NCI-H524 (cell line): Measurements from ENCODE around the gene ASPRV1.

Source experiments
- DNase-seq, 2 experiments: peaks; one replicate each; lab custom pipeline; 2025; lab: John Stamatoyannopoulos, UW

ASPRV1 gene

GRCh38 chr2:69988086-69988635 is 26.7 kb upstream of the ASPRV1 start:
- DNase-seq, result no peak

DNA sequence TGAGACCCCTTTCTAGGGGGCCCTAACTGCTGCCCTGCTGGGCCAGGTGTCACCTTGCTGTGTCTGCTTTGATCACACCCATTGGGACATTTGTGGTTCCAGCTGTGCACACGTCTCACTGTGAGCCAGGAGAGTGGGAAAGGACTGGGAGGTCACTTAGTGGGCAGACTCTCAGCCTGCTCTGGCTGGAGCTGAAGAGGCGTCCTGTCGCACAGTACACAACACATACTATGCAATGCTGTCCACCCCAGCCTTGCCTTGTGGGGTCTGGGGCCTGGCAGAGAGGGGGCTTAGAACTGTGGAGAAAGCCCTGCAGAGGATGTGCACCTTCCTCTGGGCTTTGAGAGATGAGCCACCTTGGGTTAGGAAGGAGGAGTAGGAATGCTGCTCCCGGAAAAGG is 25.3 kb upstream of the ASPRV1 start:
- no peak for DNase-seq

GRCh38 chr2:69985688-69986087 is 24.3 kb upstream of the ASPRV1 start:
- DNase-seq, result no peak

DNA sequence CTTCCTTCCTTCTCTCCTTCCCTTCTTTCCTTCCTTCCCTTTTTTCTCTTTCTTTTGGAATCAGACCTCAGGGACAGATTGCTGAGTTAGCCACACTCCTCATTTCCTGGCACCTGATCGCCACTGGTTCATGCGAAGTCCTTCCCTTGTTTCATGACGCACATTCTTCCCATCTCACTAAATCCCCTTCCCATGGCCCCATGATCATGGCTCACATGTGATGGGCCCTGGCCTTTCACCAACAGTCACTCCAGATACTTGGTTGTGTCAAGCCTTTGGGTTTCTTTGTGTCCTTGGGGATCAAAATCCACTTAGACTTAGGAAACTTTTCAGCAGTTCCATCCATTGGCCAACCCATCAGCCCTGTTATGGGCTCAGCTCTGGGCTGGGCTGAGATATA is 23.8 kb upstream of the ASPRV1 start:
- no peak for DNase-seq

GRCh38 chr2:69983392-69983966 is 22.0 kb upstream of the ASPRV1 start:
- no peak for DNase-seq

DNA sequence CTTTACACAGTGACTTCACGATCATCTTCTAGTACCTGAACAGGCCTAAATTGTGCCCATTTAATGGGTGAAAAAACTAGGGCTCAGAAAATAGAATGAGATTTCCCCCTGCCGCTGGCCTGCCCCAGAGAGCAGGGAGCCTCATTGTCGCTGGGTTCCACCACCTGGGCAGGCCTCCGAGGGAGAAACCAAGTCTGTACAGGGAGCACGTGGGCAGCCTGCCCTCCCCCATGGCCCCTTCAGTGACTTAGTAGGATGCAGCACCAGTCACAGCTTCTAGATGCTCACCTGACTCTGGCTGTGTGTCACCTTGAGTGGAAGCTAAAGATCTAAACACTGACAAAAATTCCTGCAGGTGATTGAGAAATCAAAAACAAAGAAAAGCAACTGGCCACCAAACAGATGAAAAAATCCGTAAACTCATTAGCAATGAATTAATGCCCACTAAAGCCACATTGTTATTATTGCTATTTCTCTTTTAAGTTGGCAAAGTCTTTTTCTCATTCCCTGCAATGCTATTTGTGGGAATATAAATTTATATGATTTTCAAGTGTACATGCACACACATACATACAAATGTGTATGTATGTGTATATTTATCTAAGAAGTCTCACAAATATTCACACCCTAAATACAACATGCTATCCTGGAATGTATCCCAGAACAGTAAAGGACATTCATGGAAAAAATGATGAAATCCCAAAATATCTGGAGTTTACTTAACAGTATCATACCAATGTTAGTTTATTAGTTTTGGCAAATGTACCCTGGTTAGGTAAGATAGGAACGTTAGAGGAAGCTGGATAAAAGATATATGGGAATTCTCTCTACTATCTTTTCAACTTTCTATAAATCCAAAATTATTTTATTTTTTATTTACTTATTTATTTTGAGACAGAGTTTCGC is 18.7 kb upstream of the ASPRV1 start:
- no peak for DNase-seq

DNA sequence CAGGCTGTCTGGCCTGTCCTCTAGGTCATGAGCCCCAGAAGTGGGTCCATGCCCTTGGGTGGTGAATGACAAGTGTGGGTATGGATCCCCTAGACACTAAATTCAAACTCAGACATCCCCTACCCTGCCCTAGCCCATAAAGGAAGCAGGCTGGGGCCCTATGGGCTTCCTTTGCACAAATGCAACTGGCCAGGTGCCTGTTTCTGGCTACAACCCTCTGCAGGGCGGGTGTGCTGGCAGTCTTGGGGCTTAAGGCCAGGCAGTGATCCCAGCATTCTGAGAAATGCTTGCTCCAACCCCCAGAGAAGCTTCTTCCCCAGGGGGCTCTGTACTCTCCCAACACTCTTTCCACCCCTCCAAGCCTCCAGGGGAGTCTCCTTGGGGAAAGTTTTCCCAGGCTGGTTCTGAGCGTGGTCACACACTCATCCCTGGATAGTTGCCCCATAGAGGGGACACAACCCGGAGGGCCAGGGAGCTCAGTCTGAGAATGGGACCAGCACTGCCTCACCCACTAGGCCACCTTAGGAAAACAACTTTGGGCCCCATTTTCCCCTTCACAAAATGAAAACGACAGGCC is 16.6 kb upstream of the ASPRV1 start:
- no peak for DNase-seq

DNA sequence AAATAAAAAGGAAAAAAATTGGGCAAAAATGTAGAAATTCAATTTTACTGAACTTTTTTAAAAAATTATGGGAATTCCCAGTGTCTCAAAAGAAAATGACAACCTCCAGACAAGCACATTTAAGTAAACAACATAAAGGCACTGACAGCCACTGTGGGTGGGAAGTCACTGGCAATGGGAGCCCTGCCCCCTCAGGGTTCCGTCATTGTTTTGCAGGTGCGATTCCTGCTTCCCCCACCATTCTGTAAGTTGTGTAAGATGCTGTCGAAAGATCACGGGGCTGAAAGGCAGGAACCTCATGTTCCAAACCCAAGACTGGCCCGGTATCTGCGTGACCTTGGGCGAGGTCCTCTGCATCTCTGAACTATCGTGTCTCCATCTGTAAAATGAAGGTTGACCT is 15.8 kb upstream of the ASPRV1 start:
- no peak for DNase-seq

- no peak for DNase-seq
These were observed 14.5 kb upstream of the ASPRV1 start for GRCh38 chr2:69975853-69976462.

DNA sequence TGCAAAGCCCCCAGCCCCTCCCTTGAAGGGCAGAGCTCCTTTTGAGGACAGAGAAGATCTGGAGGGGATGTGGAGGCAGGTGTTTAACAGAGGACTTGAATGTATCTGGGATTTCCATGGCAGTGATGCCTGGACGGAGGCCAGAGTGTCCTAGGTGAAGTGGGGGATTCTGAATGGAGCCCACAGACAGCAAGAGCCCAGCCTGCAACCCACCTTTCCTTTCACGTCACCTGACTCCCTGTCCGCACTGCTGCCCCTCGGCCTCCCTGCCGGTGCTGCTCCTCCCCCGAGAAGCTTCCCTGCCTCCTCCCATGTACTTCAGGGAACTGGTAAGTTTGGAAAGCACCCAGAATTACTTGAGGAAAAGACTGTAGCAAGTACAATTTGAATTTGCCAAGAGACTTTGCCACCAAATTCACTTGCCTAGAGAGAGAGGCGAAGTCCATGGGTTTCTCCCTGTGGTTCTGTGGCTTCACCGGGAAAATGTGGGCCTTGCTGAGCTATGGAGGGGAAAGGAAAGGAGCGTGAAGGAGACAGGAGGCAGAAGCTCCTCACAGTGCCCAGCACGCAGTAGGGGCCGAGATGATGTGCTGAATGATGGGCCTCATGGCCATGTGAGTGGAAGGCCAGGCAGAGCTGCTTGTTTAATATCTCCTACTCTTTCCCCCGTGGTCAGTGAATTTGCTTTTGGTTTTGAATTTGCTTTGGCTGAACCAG is 13.9 kb upstream of the ASPRV1 start:
- DNase-seq, result no peak

DNA sequence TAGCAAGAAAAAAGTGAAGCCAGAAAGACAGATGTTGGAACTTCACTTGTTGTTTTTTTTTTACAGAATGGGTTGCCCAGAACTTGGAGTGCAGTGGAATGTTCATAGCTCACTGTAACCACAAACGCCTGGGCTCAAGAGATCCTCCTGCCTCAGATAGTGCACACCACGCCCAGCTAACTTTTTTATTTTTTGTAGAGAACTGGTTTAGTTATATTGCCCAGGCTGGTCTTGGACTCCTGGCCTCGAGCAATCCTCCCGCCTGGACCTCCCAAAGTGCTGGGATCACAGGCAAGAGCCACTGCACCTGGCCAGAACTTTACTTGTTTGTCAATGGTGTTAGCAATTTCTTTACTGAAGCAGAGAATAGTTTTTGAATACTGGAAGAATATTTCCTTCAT is 11.9 kb upstream of the ASPRV1 start:
- no peak for DNase-seq

DNA sequence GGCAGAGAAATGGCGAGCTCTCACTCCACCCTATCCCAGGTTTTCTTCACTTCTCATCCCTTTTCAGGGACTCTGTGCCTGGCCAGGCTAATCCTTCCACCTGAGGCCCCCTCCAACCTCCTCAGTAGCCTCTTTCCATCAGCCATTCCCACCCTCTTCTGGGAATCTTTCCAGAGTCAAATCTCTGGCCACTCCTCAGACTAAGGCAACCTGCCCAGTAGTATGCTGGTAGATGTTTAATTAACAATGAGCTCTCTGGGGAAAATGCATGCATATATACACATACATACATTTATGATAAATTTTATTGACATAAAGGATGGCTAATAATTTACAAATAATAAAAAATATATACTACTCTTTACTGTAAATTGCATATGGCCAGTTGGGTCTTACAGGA is 11.4 kb upstream of the ASPRV1 start:
- no peak for DNase-seq

DNA sequence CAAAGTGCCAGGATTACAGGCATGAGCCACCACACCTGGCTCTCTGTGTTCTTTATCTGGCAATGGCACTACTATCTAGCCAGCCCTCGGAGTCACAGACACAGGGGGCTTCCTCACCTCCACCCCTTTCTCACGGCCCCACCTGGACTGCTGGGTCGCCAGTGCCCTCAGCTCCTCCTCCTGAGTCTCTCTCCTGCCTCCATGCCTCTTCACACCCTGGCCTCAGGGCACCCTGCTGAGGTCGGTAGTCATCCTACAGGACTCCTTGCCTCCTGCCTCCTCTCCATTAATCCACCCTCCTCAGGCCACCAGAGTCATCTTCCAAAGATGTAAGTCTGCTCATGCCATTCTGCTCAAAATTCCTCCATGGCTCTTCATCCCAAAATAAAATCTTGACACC is 8.6 kb upstream of the ASPRV1 start:
- DNase-seq, result no peak

- DNase-seq, result no peak
These were observed 7.9 kb upstream of the ASPRV1 start for GRCh38 chr2:69969126-69969983.

GRCh38 chr2:69968609-69969008 is 7.2 kb upstream of the ASPRV1 start:
- DNase-seq, result no peak

DNA sequence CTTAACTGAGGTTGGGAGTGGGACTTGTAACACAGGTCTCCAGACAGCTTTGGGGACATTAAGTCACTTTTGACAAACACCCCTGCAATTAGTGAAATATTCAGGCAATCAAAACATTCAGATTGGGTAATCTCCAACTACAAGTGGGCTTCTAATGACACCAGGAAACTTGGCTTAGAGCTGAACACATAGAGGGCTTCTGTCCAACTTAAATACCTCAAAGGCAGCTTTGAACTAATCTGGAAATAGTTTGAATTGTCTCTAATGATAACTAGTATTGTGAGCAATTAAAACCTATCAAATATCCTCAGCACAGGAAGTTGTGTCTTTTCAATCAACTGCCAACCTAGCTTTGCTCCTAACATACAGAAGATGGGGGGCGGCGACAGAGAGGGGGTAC is 5.1 kb upstream of the ASPRV1 start:
- no peak for DNase-seq

- DNase-seq, result no peak
These were observed 4.5 kb upstream of the ASPRV1 start for GRCh38 chr2:69965756-69966445.

GRCh38 chr2:69964353-69964841 is 3.0 kb upstream of the ASPRV1 start:
- DNase-seq, result no peak

DNA sequence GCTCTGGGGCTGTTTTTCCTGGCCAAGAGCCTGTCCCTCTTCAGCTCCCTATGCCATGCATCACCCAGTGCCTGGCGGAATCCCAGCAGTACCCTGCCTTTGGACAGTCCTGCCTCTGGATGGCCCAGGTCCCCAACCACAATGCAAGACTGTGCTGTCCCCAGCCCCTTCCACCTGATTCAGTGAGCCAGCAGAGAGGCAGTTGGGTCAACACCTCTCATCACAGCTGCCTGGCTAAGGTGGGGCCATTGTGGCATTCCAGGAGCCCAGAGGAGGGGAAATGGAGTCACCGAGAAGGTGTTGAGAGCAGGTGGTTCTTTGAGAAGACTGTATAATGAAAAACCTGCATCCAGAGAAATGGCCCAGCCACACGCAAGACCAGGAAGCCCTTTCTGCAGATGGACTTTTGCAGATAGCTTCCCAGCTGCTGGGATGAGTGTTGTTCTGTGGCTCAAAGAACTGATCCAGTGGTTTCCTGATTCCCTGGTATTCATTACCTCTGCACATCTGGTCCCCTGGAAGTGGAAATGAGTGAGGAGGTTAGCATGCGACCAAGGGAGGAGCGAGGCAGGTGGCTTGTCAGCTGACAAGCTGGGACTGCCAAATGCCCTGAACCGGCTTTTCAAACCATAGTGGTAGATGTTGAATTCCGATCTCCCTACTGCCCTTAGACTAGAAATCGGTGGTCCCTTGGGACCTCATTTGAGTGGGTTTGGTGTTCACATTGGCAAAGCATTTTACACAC is 1.7 kb upstream of the ASPRV1 start:
- no peak for DNase-seq
